ENCODE results near the gene LCN2.

GRCh38 chr9:128121924-128122808 is 27.1 kb upstream of the LCN2 start:
- TF ChIP-seq CTCF (IDR thresholded peaks at IDR 0.05) (no peak), FOXJ3 (CRISPR knock-in tag; IDR thresholded peaks at IDR 0.05; ENCODE audit: borderline replicate concordance) (no peak)

All from WTC11 (cell line).